OCI-M1 (cell line): ENCODE measurements around the gene ZDHHC11B.
"Not testable (repeated sequence)": the region's sequence is repeated elsewhere in the genome, so short reads cannot be mapped to it uniquely, and the experiment has no call there.

Experiments
- DNase-seq: peaks from one replicate; lab custom pipeline; 2025; lab: John Stamatoyannopoulos, UW

ZDHHC11B gene

DNA sequence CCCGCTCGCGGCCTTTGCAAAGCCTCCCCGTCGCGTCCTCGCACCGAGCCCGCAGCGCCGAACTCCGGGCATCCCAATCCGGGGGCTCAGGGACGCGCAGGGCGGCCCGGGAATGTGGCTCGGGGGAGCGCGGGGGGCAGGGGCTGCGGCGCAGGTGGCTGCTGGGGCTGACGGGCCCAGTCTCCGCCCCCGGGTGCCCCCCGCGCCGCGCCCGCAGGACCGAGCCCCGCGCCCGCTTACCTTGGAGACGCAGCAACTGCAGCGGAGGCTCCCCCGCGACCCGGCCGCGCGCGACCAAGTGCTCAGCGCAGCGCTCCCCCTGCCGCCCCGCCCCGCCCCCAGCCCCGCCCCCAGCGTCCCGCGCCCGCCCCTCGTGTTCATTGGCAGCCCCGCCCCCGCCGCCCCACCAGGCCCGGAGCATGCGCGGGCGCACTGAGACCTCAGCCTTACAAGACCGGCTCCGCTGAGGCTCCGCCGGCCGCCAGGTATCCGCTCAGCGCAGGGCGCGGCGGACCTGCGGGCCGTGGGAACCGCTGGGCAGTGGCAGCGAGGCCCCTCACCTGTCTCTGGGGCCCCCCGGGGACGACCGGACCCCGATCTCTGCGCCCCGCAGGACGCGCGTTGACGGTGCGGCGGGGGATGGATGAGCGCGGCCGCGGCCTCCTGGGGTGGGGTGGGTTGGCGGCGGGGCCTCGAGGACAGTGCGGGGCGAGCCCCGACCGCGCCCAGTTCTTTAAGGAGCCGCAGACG is at the start of gene ZDHHC11B:
TSS of gene ZDHHC11B (minus strand) at position 302 of the 750 bp plus-strand sequence. CDS start 17,810 bp downstream, outside the sequence.
- DNase-seq, result peak; percentile 89

DNA sequence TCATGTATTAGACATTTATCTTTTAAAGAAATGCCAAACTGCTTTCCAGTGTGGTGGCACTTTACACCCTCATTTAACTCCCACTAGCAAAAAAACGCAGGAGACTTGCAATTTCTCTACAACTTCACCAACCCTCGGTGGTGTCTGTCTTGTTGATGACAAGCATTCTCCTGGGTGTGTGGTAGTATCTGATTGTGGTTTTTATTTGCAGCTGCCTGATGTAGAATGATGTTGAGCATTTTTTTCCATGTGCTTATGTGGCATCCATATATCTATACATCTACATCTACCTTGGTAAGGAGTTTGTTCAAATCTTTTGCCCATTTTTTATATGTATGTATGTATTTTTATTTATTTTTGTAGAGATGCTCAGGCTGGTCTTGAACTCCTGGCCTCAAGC is 49.5 kb upstream of the ZDHHC11B start:
- peak; percentile 16 for DNase-seq

GRCh38 chr5:828194-828593 is 43.7 kb upstream of the ZDHHC11B start:
- not testable (repeated sequence) for DNase-seq

- DNase-seq, result not testable (repeated sequence)
Measured at GRCh38 chr5:825544-825943, 41.0 kb upstream of the ZDHHC11B start.

GRCh38 chr5:821504-821903 is 37.0 kb upstream of the ZDHHC11B start:
- DNase-seq, result no peak

- no peak for DNase-seq
Measured at GRCh38 chr5:820245-820644, 35.7 kb upstream of the ZDHHC11B start.

DNA sequence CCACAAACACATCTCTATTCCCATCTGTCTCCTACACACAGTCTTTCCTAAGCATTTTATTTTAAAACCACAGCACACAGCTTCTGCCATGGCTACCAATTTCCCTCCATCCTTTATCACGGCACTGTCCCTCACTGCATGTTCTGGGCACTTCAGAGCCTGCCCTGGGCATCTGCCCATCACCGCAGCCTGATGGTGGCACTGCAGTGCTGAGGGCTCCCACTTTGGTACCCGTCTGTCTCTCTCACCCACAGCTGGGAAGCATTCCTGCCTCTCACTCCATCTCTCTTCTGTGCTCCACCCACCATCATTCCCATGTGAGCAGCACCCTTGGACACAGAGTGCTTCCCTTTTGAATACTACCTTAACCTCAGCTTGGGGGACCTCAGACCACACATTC is 34.5 kb upstream of the ZDHHC11B start:
- no peak for DNase-seq

- no peak for DNase-seq
Measured at GRCh38 chr5:816176-816575, 31.6 kb upstream of the ZDHHC11B start.

- no peak for DNase-seq
Measured at GRCh38 chr5:815449-815848, 30.9 kb upstream of the ZDHHC11B start.

DNA sequence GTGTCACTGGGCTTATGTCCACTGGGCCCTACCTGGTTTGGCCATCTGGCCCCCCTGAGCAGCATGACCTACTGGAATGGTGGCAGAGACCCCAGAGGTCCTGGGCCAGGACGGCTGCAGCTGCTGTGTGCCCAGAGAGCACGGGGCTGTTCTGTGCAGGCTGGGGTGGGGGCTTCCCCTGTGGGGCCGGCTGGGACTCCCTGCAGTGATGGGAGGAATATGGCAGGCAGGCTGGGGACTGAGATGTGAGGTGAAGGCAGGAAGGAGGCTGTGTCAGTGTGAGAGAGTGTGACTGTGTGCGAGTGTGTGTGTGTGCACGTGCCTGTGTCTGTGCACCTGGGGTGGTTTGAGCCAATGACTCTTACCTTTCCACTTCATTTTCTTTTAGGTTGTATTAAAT is 29.0 kb upstream of the ZDHHC11B start:
- DNase-seq, result not testable (repeated sequence)

- DNase-seq, result not testable (repeated sequence)
Measured at GRCh38 chr5:811384-811783, 26.9 kb upstream of the ZDHHC11B start.

- DNase-seq, result not testable (repeated sequence)
Measured at GRCh38 chr5:807719-808514, 23.4 kb upstream of the ZDHHC11B start.

GRCh38 chr5:801472-801871 is 16.9 kb upstream of the ZDHHC11B start:
- no peak for DNase-seq

- DNase-seq, result not testable (repeated sequence)
Measured at GRCh38 chr5:801055-801454, 16.5 kb upstream of the ZDHHC11B start.

- DNase-seq, result peak; percentile 25
Measured at GRCh38 chr5:798505-799138, 14.1 kb upstream of the ZDHHC11B start.

- not testable (repeated sequence) for DNase-seq
Measured at GRCh38 chr5:797986-798385, 13.5 kb upstream of the ZDHHC11B start.

DNA sequence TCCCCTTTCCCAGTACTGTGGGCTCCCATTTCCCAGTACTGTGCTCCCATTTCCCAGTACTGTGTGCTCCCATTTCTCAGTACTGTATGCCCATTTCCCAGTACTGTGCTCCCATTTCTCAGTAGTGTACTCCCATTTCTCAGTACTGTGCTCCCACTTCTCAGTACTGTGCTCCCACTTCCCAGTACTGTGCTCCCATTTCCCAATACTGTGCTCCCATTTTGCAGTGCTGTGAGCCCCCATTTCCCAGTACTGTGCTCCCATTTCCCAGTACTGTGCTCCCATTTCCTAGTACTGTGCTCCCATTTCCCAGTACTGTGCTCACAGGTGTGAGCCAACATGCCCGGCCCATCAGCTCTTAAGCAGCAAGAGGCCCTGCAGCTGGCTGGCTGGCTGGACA is 11.3 kb upstream of the ZDHHC11B start:
- DNase-seq, result peak; percentile 21

GRCh38 chr5:794948-795347 is 10.4 kb upstream of the ZDHHC11B start:
- DNase-seq, result not testable (repeated sequence)

GRCh38 chr5:788703-789102 is 4.2 kb upstream of the ZDHHC11B start:
- DNase-seq, result not testable (repeated sequence)

GRCh38 chr5:787857-788233 is 3.3 kb upstream of the ZDHHC11B start:
- DNase-seq, result not testable (repeated sequence)

- not testable (repeated sequence) for DNase-seq
Measured at GRCh38 chr5:787224-787856, 2.8 kb upstream of the ZDHHC11B start.

DNA sequence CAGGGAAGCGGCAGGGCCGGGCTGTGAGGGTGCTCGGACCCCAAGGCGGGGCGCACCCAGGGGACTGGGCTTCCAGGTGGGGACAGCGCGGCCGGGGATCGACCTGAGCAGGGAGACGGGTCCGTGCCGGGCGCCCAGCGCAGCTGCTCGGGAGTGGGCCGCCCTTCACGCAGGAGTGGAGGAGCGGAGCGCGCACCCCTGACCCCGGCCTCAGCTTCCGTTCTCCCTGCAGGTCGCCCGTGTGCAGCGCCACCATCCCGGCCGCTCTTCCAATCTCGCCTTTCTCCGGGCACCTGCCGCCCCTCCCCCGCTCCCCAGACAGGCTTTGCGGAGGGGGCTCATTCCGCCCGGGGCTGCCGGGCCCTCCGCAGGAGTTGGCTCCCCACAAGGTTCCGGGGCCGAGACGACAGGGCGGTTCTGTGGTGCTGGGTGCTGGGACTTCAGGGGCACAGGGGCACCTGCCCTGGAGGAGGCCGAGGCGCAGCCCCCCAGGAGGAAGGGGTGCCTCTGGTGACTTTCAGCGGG is 714 bp upstream of the ZDHHC11B start:
- not testable (repeated sequence) for DNase-seq
